SK-N-DZ (cell line): ENCODE measurements around the gene DBF4.

ENCODE experiments used
- DNase-seq: peaks from one replicate; pipeline ENCODE4 v3.0.0-alpha.2; 2015; ENCODE audit warnings: low spot score

The DBF4 gene

GRCh38 chr7:87948371-87948770 lies 72.1 kb downstream of the DBF4 start:
- DNase-seq = no peak
